ENCODE data around the gene PLCXD1.
"Not testable (repeated sequence)": the region's sequence is repeated elsewhere in the genome, so short reads cannot be mapped to it uniquely, and the experiment has no call there.

Gene PLCXD1

DNA sequence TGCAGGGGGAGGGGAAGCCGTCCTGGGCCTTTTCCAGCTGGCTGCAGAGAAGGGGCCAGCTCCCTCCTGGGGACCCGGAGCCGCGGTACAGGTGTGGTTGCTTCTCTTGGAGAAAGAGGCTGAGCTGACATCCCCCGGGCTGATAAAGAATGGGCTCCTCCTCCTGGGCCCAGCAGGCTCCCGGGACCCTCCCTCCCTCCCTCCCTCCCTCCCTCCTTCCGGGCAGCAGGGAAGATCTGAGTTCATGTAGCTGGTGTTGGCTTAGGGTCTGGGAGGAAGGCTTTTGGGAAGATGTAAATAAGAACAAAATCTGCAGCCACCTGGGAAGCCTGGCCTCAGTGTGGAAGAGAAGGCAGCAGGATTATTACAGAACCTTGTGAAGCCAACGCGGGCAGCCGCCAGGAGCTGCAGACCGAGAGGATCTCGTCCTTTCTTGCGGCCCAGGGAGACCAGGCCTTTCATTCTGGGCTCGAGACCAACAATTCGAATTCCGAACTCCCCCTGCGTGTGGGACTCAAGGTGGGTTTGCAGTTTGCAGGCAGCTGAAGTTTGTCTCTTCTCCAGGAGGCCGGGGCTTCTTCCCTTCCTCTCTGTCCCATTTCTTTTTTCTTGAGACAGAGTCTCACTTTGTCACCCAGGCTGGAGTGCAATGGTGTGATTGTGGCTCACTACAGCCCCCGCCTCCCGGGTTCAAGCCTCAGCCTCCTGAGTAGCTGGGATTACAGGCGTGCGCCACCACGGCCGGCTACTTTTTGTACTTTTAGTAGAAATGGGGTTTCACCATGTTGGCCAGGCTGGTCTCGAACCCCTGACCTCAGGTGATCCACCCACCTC, at the start of gene PLCXD1:
Gene PLCXD1, plus strand, starts transcription at position 216 of the 834 bp plus-strand sequence. CDS start 2,807 bp downstream, outside the sequence.
- peak; percentile 73 for DNase-seq (ENCODE audit: low spot score)

DNA sequence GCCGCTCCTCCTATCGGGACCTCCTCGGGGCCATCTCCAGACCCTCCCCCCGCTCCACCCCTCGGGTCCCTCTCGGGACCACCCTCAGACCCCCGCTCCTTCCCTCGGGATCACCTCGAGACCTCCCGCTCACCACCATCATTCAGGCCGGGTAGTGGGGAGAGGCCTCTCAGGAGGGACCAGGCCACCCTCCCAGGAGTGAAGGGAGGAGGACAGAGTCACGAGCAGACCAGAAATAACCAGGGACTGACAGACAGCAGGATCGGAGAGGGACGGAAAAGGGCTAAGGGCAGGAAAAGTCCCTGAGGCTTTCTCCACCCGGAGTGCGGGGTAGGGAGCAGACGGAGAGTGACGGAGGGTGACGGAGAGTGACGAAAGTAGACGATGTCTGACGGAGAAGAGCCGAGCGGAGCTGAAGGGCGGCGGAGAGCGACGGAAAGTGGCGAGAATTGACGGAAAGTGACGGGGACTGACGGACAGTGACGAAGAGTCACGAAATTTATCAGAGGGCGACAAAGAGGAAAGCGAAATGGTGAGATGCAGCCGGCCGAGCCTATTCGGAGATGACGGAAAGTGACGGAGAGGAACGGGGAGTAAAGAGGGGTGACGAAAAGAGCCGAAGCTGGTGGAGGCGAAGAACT, 49.4 kb upstream of the PLCXD1 start:
- DNase-seq (ENCODE audit: low spot score) = not testable (repeated sequence)

- not testable (repeated sequence) for DNase-seq (ENCODE audit: low spot score)
Observed at GRCh38 chrX:232278-232655, 48.9 kb upstream of the PLCXD1 start.

DNA sequence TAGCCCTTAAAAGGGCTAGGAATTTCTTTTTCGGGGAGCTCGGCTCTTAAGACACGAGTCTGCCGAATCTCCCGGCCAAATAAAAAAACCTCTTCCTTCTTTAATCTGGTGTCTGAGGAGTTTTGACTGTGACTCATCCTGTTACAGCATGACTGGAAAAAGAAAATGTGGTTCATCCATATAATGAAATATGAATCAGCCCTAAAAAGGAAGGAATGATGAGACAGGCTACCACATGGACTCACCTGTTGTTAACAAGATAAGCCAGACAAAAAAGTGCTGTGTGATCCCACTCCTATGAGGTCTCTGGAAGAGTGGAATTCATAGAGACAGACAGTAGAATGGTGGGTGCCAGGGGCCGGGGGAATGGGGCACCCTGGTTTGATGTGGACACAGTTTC, 45.0 kb upstream of the PLCXD1 start:
- DNase-seq (ENCODE audit: low spot score) = not testable (repeated sequence)

GRCh38 chrX:250965-251364, 30.2 kb upstream of the PLCXD1 start:
- no peak for DNase-seq (ENCODE audit: low spot score)

GRCh38 chrX:251396-252243, 29.6 kb upstream of the PLCXD1 start:
- not testable (repeated sequence) for DNase-seq (ENCODE audit: low spot score)

DNA sequence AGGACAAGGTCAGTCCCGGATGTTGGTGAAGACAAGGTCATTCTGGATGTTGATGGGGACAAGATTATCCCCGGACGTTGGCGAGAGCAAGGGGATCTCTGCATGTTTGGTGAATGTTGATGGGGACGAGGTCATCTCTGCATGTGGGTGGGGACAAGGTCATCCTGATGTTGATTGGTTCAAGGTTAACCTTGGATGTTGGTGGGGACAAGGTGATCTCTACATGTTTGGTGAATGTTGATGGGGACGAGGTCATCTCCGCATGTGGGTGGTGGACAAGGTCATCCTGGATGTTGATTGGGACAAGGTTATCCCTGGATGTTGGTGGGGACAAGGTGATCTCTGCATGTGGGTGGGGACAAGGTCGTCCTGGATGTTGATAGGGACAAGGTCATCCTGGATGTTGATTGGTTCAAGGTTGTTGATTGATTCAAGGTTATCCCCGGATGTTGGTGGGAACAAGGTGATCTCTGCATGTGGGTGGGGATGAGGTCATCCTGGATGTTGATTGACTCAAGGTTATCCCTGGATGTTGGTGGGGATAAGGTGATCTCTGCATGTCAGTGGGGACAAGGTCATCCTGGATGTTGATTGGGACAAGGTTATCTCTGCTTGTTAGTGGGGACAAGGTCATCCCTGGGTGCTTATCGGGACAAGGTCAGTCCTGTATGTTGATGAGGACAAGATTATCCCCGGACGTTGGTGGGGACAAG, 28.8 kb upstream of the PLCXD1 start:
- no peak for DNase-seq (ENCODE audit: low spot score)

- no peak for DNase-seq (ENCODE audit: low spot score)
Observed at GRCh38 chrX:252957-253291, 28.3 kb upstream of the PLCXD1 start.

DNA sequence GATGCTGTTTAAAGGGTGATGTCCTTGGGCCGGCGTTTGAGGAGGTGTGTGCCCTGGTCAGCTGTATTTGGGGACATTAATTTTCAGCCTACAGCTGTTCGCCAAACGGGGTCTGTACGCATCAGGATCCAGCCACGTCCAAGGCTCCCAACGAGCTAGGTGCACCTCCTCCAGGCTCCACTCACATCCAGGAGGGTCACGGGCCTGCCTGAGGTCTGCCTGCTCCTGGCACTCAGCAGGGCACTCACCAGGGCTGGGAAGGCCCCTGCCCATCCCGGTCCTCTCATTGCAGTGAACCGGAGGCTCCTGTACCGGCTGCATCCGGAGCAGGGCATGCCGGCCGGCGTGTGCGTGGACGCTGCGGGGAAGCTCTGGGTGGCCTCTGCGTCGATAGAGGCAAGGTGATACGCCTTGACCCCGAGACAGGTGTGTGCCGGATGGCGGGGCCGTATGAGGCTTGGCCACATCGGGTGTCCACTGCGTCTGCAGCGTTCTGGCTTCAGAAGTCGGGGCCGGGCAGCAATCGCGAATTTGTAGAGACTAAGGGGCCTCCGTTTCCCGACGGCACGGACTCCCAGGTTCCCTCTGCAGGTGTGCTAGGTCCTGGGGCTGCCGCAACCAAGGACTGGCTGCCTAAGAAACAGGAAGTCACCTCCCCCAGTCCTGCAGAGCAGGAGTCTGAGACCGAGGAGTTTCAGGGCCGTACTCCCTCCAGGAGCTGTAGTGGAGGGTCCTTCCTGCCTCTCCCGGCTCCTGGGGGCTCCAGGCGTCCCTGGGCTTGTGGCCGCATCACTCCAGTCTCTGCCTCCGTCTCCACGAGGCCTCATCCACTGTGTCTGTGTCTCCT, 27.5 kb upstream of the PLCXD1 start:
- DNase-seq (ENCODE audit: low spot score) = no peak

DNA sequence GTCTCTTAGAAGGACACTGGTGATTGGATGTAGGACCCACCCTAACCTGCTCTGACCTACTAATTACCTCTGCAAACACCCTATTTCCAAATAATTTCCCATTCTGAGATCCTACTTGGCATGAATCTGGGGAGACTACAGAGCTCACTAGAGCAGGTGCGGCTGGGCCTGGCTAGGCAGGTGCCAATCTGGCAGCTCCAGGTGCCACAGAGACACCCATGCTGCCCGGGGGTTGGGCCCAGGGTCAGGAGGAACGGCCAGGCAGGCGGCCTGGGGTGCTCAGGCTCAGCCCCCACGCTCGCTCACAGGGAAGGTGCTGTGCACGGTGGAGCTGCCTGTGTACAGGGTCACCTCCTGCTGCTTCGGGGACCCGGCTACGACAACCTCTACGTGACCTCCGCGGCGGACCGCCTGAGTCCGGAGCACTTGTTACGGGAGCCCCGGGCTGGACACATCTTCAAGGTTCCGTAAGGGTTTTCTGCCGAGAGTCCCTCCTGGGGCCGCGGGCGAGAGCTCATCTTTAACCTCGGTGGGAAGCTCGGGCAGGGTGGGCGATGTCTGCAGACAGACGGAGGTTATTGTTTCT, 26.5 kb upstream of the PLCXD1 start:
- no peak for DNase-seq (ENCODE audit: low spot score)

DNA sequence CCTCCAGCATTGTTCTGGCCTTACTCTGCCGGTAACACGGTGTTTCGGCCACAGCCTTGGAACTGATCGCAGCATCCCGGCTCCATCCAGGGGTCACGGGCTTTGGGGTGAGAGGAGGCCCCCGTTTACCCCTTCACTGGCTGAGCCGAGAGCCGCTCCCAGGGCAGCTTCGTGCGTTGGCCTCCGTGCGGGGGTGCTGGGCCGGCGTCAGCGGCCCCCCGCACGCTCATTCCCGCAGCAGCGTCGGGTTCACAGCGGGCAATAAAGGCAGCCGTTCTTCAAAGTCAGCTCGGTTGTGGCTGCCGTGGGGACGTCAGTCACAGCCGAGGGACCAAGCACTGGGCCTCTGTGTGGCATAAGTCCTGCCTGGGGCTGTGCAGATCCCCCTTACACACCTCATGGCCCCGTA, 25.3 kb upstream of the PLCXD1 start:
- DNase-seq (ENCODE audit: low spot score) = peak; percentile 5

- not testable (repeated sequence) for DNase-seq (ENCODE audit: low spot score)
Observed at GRCh38 chrX:257054-257453, 24.1 kb upstream of the PLCXD1 start.

DNA sequence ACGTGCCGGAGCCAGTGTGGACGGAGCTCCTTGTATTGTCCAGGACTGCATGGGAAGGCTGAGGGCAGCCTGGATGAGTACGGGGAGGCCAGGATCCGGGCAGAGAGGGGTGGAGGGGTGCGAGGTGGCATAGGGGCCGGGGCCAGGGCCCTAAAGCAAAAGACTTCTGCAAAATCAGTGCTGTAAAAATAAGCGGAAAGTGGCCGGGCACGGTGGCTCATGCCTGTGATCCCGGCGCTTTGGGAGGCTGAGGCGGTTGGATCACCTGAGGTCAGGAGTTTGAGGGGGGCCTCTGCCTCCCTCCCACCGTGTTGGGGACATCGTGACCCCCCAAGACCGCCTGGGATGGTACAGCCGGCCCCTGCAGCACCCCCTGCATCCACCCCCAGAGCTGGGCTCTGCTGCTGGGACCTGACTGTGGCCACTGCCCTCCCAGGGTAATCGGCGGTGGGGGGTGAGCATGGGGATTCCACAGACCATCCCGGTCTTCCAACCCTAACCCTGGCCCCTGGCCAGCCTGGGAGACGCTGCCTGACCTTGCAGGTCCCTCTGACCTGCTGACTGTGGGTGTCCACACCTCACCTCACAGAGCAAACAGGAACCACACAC, 23.4 kb upstream of the PLCXD1 start:
- DNase-seq (ENCODE audit: low spot score) = peak; percentile 5

GRCh38 chrX:258291-259040, 22.7 kb upstream of the PLCXD1 start:
- no peak for DNase-seq (ENCODE audit: low spot score)

DNA sequence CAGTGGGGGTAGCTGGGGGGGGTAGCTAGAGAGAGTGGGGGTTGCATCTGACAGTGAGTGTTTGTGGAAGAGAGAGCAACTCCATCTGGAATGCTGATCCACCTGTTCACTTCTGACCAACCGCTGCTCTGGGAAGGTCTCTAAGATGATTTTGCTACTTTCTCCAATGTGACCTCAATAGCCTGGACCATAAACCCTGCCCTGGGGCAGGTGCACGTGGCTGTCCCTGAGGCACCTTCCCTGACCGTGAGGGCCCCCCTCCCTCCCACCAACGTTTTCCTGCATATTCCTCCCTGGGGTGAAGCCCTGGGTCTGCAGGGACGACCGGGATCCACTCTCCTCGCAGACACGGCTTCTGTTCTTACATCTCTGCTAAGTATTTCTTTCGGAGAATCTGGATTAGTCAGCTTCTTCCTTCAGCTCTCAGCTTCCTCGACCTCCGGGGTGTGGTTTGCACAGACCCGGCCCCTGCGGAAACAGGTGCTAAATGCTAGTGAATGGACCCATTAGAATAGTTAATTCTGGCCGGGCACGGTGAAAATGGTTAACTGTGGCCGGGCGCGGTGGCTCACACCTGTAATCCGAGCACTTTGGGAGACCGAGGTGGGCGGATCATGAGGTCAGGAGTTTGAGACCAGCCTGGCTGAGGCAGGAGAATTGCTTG, 21.4 kb upstream of the PLCXD1 start:
- peak; percentile 12 for DNase-seq (ENCODE audit: low spot score)

- DNase-seq (ENCODE audit: low spot score) = no peak
Observed at GRCh38 chrX:261167-261918, 19.8 kb upstream of the PLCXD1 start.

DNA sequence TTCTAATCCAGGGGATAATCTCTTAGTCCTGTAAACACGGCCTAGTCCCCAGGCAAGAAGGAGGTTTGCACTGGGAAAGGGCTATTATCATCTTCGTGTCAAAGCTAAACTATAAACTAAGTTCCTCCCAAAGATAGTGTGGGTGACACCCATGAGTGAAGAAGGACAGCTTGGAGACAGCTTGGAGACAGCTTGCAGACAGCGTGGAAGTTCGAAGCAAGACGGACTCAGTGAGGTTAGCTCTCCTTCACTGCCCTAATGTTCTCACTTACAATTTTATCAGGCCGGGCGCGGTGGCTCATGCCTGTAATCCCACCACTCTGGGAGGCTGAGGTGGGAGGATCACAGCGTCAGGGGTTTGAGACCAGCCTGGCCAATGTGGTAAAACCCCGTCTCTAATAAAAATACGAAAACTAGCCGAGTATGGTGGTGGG, 19.2 kb upstream of the PLCXD1 start:
- no peak for DNase-seq (ENCODE audit: low spot score)

- DNase-seq (ENCODE audit: low spot score) = no peak
Observed at GRCh38 chrX:262381-262909, 18.7 kb upstream of the PLCXD1 start.

Data from iPS-NIHi11 (cell line).